GM19043 (cell line): ENCODE results near the gene HOXC6.

Experiments
- ATAC-seq: cut with Tn5 transposase; IDR thresholded peaks from one replicate; pipeline ENCODE4 v1.9.1; 2021; ENCODE audit warnings: low read depth; ENCODE audit not compliant: unreplicated experiment

The HOXC6 gene

GRCh38 chr12:54051874-54052437 is 23.7 kb downstream of the HOXC6 start:
- ATAC-seq: no peak

- ATAC-seq: no peak
Measured at GRCh38 chr12:54052438-54053002, 24.3 kb downstream of the HOXC6 start.

GRCh38 chr12:54053003-54053750 is 24.9 kb downstream of the HOXC6 start:
- ATAC-seq: peak; percentile 59

GRCh38 chr12:54053751-54054741 is 25.8 kb downstream of the HOXC6 start, which contains the start of gene HOXC4:
TSS of gene HOXC4 (plus strand) at chr12:54053835. CDS start at chr12:54053923, 88 bp downstream.
- ATAC-seq: peak; percentile 35

- no peak for ATAC-seq
Measured at GRCh38 chr12:54054742-54055194, 26.5 kb downstream of the HOXC6 start.

GRCh38 chr12:54055552-54055951 is 27.3 kb downstream of the HOXC6 start:
- ATAC-seq: no peak

GRCh38 chr12:54056110-54056509 is 27.9 kb downstream of the HOXC6 start:
- ATAC-seq: no peak

- no peak for ATAC-seq
Measured at GRCh38 chr12:54058128-54058768, 30.0 kb downstream of the HOXC6 start.

- ATAC-seq: no peak
Measured at GRCh38 chr12:54059668-54060067, 31.4 kb downstream of the HOXC6 start.

- ATAC-seq: no peak
Measured at GRCh38 chr12:54060174-54060974, 32.1 kb downstream of the HOXC6 start.

- no peak for ATAC-seq
Measured at GRCh38 chr12:54060975-54061778, 32.9 kb downstream of the HOXC6 start.

- no peak for ATAC-seq
Measured at GRCh38 chr12:54065677-54066076, 37.4 kb downstream of the HOXC6 start.

GRCh38 chr12:54066408-54066807 is 38.2 kb downstream of the HOXC6 start:
- ATAC-seq: no peak

GRCh38 chr12:54068418-54069070 is 40.3 kb downstream of the HOXC6 start:
- no peak for ATAC-seq

- no peak for ATAC-seq
Measured at GRCh38 chr12:54071942-54072341, 43.7 kb downstream of the HOXC6 start.

GRCh38 chr12:54074308-54074707 is 46.1 kb downstream of the HOXC6 start:
- no peak for ATAC-seq

GRCh38 chr12:54075409-54075808 is 47.2 kb downstream of the HOXC6 start:
- no peak for ATAC-seq

- no peak for ATAC-seq
Measured at GRCh38 chr12:54075974-54076373, 47.7 kb downstream of the HOXC6 start.
